Fibroblast of lung (primary cell): ENCODE data around the gene MROH2B.

Experiments
- EZH2 ChIP-seq: IDR thresholded peaks from 2 replicates; pipeline ENCODE4 v1.5.1; 2012; ENCODE audit warnings: low read length, control low read depth, mild to moderate bottlenecking; ENCODE audit errors: missing control alignments
- TF ChIP-seq, protein P1 (sequence below), 2 donors: IDR thresholded peaks in 1 of 2; conservative IDR thresholded peaks in 1 of 2; 1 replicate in 1 of 2; 2 replicates in 1 of 2; pipeline ENCODE4 v1.5.1; 2011 to 2012; ENCODE audit warnings: low read length in 2 of 2, control low read depth in 1 of 2, inconsistent platforms in 1 of 2, low read depth in 1 of 2, mild to moderate bottlenecking in 1 of 2

DNA sequence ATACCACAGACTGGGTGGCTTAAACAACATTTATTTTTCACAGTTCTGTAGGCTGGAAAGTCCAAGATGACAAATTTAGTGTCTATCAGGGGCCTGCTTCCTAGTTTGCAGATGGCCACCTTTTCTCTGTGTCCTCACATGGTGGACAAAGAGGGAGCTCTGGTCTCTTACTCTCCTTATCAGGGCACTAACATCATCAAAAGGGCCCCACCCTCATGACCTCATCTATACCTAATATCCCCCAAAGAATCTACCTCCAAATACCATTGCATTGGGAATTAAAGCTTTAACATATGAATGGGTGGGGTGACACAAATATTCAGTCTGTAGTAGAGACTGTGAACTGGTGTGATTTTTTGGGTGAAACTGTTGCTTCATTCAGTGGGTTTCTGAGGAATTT lies 83.8 kb downstream of the MROH2B start:
- TF ChIP-seq, protein P1, sequence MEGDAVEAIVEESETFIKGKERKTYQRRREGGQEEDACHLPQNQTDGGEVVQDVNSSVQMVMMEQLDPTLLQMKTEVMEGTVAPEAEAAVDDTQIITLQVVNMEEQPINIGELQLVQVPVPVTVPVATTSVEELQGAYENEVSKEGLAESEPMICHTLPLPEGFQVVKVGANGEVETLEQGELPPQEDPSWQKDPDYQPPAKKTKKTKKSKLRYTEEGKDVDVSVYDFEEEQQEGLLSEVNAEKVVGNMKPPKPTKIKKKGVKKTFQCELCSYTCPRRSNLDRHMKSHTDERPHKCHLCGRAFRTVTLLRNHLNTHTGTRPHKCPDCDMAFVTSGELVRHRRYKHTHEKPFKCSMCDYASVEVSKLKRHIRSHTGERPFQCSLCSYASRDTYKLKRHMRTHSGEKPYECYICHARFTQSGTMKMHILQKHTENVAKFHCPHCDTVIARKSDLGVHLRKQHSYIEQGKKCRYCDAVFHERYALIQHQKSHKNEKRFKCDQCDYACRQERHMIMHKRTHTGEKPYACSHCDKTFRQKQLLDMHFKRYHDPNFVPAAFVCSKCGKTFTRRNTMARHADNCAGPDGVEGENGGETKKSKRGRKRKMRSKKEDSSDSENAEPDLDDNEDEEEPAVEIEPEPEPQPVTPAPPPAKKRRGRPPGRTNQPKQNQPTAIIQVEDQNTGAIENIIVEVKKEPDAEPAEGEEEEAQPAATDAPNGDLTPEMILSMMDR (conservative IDR thresholded peaks at IDR 0.05 in 1 of 2, IDR thresholded peaks at IDR 0.05 in 1 of 2; ENCODE audit: low read depth in 1 of 2, low read length in 2 of 2): no peak
- TF ChIP-seq EZH2: no peak
